Activated T-cell treated with anti-CD3 and anti-CD28 coated beads, Interleukin-2, amount 50 U/mL, for 24 hours (primary cell): Measurements from ENCODE around the gene NSUN6.
A peak's percentile ranks its signal among the peaks of the same experiment; 100 is the strongest.

Experiments used
- DNase-seq: peaks from one replicate; pipeline ENCODE4 v3.0.0-alpha.2; 2020
- H3K27ac Mint-ChIP-seq: 2 replicates; pipeline ENCODE4 v1.8.0; 2020; ENCODE audit warnings: mild to moderate bottlenecking, mixed read lengths
- H3K27me3 Mint-ChIP-seq: 2 replicates; pipeline ENCODE4 v1.8.0; 2020; ENCODE audit warnings: mixed read lengths
- H3K36me3 Mint-ChIP-seq: 2 replicates; pipeline ENCODE4 v1.8.0; 2020; ENCODE audit warnings: low read depth, mixed read lengths
- H3K4me1 Mint-ChIP-seq: 2 replicates; pipeline ENCODE4 v1.8.0; 2020; ENCODE audit warnings: low read depth, mixed read lengths
- H3K4me3 Mint-ChIP-seq: 2 replicates; pipeline ENCODE4 v1.8.0; 2020; ENCODE audit warnings: mild to moderate bottlenecking, moderate library complexity, mixed read lengths
- H3K9me3 Mint-ChIP-seq: 2 replicates; pipeline ENCODE4 v1.8.0; 2020; ENCODE audit warnings: mixed read lengths

NSUN6 gene, protein sequence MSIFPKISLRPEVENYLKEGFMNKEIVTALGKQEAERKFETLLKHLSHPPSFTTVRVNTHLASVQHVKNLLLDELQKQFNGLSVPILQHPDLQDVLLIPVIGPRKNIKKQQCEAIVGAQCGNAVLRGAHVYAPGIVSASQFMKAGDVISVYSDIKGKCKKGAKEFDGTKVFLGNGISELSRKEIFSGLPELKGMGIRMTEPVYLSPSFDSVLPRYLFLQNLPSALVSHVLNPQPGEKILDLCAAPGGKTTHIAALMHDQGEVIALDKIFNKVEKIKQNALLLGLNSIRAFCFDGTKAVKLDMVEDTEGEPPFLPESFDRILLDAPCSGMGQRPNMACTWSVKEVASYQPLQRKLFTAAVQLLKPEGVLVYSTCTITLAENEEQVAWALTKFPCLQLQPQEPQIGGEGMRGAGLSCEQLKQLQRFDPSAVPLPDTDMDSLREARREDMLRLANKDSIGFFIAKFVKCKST

DNA sequence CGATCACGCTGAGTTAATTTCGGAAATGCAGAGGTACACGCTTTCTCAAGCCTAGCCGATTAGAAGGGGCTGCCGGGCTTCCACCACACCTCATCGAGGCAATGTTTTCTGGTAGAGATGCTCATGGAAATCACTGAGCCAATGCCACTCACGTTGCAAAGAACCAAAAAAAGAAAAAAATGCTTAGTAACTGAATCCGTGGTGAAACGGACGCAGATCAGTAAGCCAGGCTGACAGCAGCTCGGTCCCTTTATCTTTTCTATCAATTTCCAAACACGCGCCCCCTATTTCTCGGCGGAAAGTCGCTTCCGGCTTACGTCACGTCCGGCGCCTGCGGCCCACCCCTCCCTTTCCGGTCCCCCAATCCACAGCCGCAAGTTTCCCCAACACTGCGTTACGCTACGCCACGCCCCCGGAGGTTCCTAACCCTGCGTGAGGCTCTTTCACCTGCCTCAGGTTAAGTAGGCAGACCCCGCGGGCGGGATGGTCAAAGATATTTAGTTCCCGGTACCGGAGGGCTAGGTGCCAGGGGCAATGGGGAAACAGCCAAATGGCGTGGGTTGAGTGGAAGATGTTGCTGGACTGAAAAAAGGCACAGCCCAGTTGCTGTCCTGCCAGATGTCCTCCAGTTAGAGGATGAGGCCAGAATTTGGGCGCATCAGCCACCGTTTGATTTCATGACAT, at the start of gene NSUN6:
Gene NSUN6 (minus strand): TSS at position 264 of the 684 bp plus-strand sequence. CDS start 384 bp downstream, outside the sequence.
- Mint-ChIP-seq H3K4me3 (peak within 1 kb of the TSS; percentile 96), H3K36me3 (peaks cover 59% of the 10 kb centered on the region), H3K27me3 (no peaks in the 10 kb centered on the region), H3K27ac (peak within 1 kb of the TSS; percentile 97), H3K9me3 (no peaks in the 10 kb centered on the region), H3K4me1 (peaks cover 41% of the 10 kb centered on the region)
- peak; percentile 96 for DNase-seq

DNA sequence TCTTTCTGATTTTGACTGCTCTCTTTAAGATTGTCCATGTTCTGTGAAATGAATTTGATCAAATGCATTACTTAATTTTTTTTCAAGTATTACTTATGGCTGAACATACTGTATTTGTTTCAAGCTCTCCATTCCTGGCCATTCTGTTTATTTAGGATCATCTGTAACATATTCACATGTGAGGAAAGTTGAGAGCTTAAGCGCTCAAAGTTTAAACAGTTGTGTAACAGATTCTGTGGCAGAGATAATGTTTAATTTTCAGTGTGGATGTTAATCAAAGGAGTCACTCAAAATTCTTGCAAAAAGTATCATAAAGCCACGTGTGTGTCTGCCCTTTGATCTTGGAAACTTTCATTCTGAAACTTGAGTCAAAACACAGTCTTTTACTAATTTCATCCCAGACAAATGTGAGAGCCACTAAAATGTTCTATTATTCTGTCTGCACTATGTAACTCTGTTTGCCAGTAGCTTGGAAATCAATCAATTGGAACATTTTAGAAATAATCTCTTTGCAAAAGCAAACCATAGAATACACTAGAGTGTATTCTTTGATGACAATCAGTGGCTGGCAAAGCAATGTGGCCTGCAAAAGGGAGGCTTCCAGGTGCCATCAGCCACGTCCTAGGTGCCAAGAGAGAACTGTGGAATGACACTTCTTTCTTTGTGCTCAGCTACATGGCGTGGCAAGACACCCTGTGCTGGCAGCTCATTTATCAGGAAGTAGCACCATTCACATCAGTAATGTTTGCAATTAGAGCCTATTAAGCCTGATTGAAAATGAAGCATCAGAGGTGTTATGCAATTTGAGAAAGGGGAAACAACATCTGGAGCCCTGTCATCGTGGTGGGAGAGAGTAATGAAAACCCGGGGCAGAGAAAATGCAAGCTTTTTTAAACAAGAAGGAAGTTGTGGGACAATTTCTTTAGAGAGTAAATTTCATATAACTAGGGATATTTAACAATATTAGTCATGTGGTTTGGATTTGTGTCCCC, 48.8 kb upstream of the NSUN6 start:
- H3K9me3 Mint-ChIP-seq: no peaks in the 10 kb centered on the region
- no peaks in the 10 kb centered on the region for H3K27me3 Mint-ChIP-seq
- DNase-seq: no peak
- peaks cover 15% of the 10 kb centered on the region for H3K4me1 Mint-ChIP-seq
- peak overlapping the region; percentile 6 for H3K27ac Mint-ChIP-seq
- no peaks in the 10 kb centered on the region for H3K36me3 Mint-ChIP-seq
- no peak overlapping the region for H3K4me3 Mint-ChIP-seq

DNA sequence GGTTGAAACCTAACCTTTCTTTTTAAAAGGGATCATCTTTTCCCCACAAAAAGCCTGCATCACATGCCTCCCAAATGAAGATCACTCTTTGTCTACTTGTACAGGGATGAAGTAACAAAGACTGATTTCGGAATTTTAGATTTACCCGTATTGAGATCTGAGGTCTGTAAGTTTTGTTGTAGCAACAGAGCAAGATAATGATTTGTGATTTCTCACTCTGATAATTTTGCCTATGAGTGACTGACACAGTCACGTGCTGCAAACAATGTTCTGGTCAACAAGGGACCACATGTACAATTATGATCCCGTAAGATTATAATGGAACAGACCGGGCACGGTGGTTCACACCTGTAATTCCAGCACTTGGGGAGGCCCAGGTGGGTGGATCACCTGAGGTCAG, 39.2 kb upstream of the NSUN6 start:
- Mint-ChIP-seq H3K9me3 (no peaks in the 10 kb centered on the region), H3K27ac (no peak overlapping the region), H3K4me3 (no peak overlapping the region), H3K36me3 (no peaks in the 10 kb centered on the region), H3K27me3 (peaks cover 3% of the 10 kb centered on the region), H3K4me1 (no peaks in the 10 kb centered on the region)
- no peak for DNase-seq

DNA sequence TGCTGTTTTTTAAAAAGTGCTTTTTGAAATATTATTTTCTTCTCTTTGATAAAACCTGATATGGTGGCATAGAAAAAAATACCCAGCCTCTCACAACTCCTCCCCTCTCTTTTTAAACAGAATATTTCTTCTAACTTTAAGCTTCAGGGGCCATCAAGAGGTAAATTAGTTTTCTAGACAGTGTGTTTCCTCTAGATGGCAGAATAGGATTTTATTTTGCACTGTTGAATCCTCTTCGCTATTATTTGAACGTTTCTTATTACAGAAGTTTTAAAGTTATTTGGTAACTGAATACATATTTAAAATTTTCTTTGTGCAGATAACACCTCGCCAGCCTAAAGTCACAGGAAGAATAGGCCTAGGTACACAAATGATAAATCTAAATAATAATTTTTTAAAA, 38.1 kb upstream of the NSUN6 start:
- Mint-ChIP-seq H3K9me3 (no peaks in the 10 kb centered on the region), H3K27ac (no peak overlapping the region), H3K36me3 (no peaks in the 10 kb centered on the region), H3K4me3 (no peak overlapping the region), H3K4me1 (peaks cover 8% of the 10 kb centered on the region), H3K27me3 (peaks cover 3% of the 10 kb centered on the region)
- no peak for DNase-seq

DNA sequence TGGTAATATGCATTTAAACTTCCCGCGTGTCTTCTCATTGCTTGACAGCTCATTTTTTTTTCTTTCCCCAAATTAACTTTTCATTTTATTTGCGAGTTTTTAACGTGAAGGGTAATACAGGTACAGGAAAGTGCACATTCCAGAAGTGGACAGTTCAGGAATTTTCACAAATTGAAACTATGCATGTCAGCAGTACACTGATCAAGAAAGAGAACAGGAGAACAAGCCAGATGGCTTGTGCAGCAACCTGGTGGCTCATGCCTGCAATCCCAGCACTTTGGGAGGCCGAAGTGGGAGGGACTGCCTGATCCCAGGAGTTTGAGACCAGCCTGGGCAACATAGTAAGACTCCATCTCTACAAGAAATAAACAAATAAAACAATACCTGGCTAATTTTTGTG, 36.3 kb upstream of the NSUN6 start:
- Mint-ChIP-seq H3K4me3 (no peak overlapping the region), H3K27me3 (peaks cover 3% of the 10 kb centered on the region), H3K36me3 (peaks cover 8% of the 10 kb centered on the region)

DNA sequence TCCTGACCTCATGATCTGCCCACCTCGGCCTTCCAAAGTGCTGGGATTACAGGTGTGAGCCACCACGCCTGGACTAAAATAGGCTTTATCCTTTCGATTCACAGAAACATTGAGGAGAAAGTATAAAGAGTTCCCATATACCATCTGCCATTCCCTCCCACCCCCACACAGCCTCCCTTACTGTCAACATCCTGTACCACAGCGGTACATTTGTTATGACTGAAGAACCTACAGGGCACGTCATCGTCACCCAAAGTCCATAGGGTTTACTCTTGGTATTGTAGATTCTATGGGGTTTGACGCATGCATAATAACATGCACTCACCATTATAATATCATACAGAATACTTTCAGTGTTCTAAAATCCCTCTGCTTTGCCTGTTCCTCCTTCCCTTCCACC, 35.8 kb upstream of the NSUN6 start:
- Mint-ChIP-seq H3K36me3 (peaks cover 13% of the 10 kb centered on the region), H3K9me3 (no peaks in the 10 kb centered on the region), H3K4me3 (no peak overlapping the region)

More for the DNA sequence above, 36.3 kb upstream of the NSUN6 start:
- Mint-ChIP-seq H3K27ac (no peak overlapping the region), H3K4me1 (peaks cover 13% of the 10 kb centered on the region), H3K9me3 (no peaks in the 10 kb centered on the region)
- DNase-seq: no peak

DNA sequence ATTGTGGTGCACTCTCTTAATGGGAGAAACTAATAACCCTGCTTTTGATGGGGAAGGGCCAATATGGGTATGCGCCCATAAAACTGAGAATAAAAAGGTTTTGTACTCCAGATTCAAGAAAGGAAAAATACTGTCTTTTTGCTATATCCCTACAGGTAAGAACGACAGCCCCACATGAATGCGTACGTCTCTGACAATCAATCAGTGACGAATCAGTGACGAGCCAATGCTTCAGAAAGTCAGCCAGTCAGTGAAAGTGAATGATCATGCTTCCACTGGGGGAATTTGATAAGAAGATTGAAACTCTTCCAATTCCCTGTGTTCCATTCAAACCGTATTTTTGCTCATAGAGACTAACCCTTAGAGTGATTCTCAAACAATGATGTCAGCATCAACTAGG, 34.2 kb upstream of the NSUN6 start:
- Mint-ChIP-seq H3K4me1 (peaks cover 16% of the 10 kb centered on the region), H3K4me3 (no peak overlapping the region), H3K9me3 (no peaks in the 10 kb centered on the region), H3K27me3 (peaks cover 3% of the 10 kb centered on the region), H3K27ac (no peak overlapping the region), H3K36me3 (peaks cover 25% of the 10 kb centered on the region)
- no peak for DNase-seq

More for the DNA sequence above, 35.8 kb upstream of the NSUN6 start:
- peaks cover 3% of the 10 kb centered on the region for H3K27me3 Mint-ChIP-seq
- DNase-seq: no peak
- no peak overlapping the region for H3K27ac Mint-ChIP-seq
- peaks cover 13% of the 10 kb centered on the region for H3K4me1 Mint-ChIP-seq

DNA sequence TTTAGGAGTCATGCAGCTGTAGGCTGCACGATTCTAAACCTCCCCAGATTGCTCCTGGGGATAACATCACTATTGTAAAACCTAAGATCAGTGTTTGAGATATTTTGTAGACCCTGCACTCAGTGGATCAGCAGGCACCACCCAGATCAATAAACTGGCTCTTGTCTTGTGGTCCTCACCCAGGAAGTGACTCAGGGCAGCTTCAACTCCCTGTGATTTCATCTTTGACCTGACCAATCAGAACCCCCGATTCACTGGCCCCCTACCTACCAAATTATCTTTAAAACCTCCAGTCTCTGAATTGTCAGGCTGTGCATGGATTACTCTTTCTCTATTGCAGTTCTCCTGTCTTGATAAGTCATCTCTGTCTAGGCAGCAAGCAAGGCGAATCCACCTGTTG, 33.6 kb upstream of the NSUN6 start:
- H3K27me3 Mint-ChIP-seq: peaks cover 3% of the 10 kb centered on the region
- no peak overlapping the region for H3K4me3 Mint-ChIP-seq
- DNase-seq: no peak
- peaks cover 16% of the 10 kb centered on the region for H3K4me1 Mint-ChIP-seq
- no peak overlapping the region for H3K27ac Mint-ChIP-seq
- H3K9me3 Mint-ChIP-seq: no peaks in the 10 kb centered on the region
- H3K36me3 Mint-ChIP-seq: peaks cover 27% of the 10 kb centered on the region

DNA sequence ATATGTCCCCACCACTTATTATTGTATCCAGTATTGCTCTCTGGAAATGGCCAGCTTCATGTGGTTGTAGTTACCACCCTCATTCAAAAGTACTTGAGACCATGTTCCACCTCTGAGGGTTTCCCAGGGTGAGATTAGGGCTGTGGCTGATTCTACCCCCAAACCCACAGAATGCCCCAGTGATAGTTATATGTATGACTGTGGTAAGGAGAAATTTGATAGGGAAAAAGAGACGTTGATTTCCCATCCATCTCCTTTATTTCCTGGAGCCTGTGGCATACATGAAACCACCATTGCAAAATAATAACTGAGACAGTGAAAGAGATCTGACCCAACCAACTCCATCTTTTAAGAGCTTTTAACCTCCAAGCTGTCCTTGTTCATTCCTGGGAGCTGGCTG, 33.0 kb upstream of the NSUN6 start:
- no peaks in the 10 kb centered on the region for H3K9me3 Mint-ChIP-seq
- peaks cover 3% of the 10 kb centered on the region for H3K27me3 Mint-ChIP-seq
- peaks cover 16% of the 10 kb centered on the region for H3K4me1 Mint-ChIP-seq
- no peak overlapping the region for H3K27ac Mint-ChIP-seq
- H3K36me3 Mint-ChIP-seq: peaks cover 27% of the 10 kb centered on the region
- H3K4me3 Mint-ChIP-seq: no peak overlapping the region
- DNase-seq: no peak

DNA sequence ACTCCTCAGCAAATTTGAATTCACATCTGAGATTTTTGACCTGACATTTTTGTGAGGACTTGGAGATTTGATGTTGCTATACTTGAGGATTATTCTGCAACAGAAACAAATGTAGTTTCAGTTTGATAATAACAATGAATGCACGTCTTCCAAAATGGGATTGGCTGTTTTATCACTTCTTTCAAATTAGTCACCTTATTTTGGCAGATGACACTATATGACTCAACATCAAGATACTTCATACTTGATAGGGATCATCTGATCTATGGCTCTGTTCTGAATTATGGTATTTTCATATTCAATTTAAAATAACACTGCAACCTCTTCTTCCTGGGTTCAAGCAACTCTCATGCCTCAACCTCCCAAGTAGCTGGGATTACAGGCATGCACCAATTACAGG, 32.0 kb upstream of the NSUN6 start:
- H3K4me3 Mint-ChIP-seq: no peak overlapping the region
- H3K36me3 Mint-ChIP-seq: peaks cover 32% of the 10 kb centered on the region
- DNase-seq: no peak
- H3K27ac Mint-ChIP-seq: no peak overlapping the region
- H3K4me1 Mint-ChIP-seq: peaks cover 16% of the 10 kb centered on the region
- no peaks in the 10 kb centered on the region for H3K9me3 Mint-ChIP-seq
- no peaks in the 10 kb centered on the region for H3K27me3 Mint-ChIP-seq

DNA sequence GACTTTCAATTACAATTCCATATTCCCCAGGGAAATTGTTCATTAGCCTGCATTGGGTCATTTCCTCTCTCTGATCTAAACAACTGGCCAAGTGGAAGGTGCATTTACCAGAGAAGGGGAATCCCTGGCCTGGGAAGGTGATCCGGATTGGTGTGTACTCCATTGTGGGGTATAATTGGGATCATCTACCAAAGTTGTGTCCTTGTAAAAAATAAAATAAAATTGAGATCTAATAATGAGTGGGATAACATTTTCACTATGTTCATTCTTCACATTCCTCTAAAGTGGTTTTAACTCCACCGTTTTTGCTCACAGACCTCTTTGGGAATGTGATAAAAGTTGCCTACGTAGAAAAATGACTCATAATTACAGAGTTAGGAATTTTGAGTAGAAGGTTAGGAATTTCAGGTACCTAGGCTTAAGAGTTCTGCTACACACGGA, 30.6 kb upstream of the NSUN6 start:
- H3K27me3 Mint-ChIP-seq: no peaks in the 10 kb centered on the region
- no peak overlapping the region for H3K27ac Mint-ChIP-seq
- H3K36me3 Mint-ChIP-seq: peaks cover 38% of the 10 kb centered on the region
- DNase-seq: no peak
- no peaks in the 10 kb centered on the region for H3K9me3 Mint-ChIP-seq
- H3K4me1 Mint-ChIP-seq: peaks cover 16% of the 10 kb centered on the region
- no peak overlapping the region for H3K4me3 Mint-ChIP-seq

DNA sequence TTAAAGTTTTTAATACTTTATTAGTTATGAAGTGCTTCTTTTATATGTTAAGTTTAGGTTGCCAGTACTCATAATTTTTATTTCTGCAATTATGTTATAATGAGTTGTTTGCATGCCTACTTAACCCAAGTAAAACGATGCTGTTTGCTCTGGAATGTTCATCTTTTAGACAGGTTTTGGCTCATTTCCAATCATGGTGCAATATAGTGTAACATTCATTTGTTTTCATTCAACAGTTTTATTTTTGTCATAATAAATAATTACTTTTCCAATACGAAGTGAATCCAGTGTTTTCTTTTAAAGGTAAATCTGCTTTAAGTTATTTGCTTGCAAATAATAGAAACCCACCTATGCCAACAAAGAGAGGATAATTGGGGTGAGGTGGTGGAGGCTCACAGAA, 30.0 kb upstream of the NSUN6 start:
- Mint-ChIP-seq H3K4me3 (no peak overlapping the region), H3K27ac (no peak overlapping the region), H3K36me3 (peaks cover 42% of the 10 kb centered on the region), H3K4me1 (peaks cover 16% of the 10 kb centered on the region), H3K27me3 (no peaks in the 10 kb centered on the region), H3K9me3 (no peaks in the 10 kb centered on the region)
- DNase-seq: no peak

DNA sequence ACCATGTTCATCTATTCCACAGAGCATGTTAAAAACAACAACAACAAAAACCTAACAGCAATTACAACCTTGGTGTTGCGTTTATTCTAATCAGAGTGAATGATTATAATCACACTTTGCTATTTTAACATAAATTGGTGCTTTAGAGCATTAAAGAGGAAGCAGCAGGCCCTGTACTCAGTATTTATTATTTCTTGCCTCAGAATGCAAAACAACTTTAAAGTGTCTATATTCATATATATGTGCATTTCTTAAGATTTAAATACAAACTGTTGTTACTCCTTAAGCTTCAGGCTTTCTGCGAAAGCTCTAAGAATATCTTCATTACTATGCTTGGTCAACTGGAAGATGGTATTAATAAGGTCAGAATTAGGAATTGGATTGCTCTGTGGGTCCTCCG, 29.4 kb upstream of the NSUN6 start:
- no peak for DNase-seq
- H3K36me3 Mint-ChIP-seq: peaks cover 47% of the 10 kb centered on the region
- no peak overlapping the region for H3K4me3 Mint-ChIP-seq
- H3K9me3 Mint-ChIP-seq: no peaks in the 10 kb centered on the region
- H3K27ac Mint-ChIP-seq: no peak overlapping the region
- H3K4me1 Mint-ChIP-seq: peaks cover 16% of the 10 kb centered on the region
- no peaks in the 10 kb centered on the region for H3K27me3 Mint-ChIP-seq

DNA sequence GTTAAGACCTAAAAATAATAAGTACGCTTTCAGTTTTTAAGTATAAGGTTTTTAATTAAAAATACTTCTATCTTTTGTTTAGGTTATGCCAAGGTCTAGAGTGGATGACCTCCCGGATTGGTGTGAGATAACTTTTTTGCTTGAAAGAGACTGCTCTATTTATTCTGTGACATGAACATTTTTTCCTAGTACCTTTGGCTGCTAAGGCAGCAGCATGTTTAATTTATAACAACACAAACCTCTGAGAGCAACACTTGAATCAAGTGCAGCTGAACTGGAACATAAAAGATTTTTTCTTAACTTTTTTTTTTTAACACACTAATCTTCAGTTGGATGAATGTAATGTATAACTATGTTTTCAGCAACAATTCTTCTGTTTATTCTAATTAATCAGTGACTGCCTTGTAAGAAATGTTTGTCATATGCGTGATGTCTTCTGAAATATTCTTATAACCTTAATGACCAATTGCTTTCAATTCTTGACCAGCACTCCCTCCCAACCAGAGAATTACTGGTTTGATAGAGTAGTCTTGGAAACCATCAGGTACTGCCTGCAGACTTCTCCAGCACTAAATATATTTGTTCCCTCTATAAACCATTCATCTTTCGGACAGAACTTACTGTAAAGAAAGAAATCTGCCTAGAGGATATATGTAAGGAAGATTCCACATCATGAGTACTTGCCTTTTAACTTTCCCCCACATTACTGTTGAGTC, 23.9 kb upstream of the NSUN6 start:
- no peaks in the 10 kb centered on the region for H3K9me3 Mint-ChIP-seq
- H3K36me3 Mint-ChIP-seq: peaks cover 71% of the 10 kb centered on the region
- H3K4me1 Mint-ChIP-seq: no peaks in the 10 kb centered on the region
- no peak overlapping the region for H3K27ac Mint-ChIP-seq
- no peak for DNase-seq
- no peaks in the 10 kb centered on the region for H3K27me3 Mint-ChIP-seq
- no peak overlapping the region for H3K4me3 Mint-ChIP-seq
